Activated CD8-positive, alpha-beta memory T cell treated with anti-CD3 and anti-CD28 coated beads, Interleukin-2, amount 50 U/mL, for 48 hours (primary cell): Measurements from ENCODE around the gene EYA2.

Experiments used
- DNase-seq: peaks from one replicate; pipeline ENCODE4 v3.0.0-alpha.2; 2020

Gene EYA2

DNA sequence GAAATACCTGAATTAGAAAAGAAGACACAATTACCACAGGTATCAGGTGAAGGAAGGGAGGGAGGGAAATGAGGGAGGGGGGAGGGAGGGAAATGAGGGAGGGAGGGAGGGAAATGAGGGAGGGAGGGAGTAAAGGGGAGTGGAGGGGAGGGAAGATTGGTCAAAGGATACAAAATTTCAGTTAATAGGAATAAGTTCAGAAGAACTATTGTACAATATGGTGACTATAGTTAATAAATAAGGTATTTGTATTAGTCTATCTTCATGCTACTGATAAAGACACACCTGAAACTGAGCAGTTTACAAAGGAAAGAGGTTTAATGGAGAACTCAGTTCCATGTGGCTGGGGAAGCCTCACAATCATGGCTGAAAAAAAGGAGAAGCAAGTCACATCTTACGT lies 185.7 kb downstream of the EYA2 start:
- DNase-seq, result no peak

DNA sequence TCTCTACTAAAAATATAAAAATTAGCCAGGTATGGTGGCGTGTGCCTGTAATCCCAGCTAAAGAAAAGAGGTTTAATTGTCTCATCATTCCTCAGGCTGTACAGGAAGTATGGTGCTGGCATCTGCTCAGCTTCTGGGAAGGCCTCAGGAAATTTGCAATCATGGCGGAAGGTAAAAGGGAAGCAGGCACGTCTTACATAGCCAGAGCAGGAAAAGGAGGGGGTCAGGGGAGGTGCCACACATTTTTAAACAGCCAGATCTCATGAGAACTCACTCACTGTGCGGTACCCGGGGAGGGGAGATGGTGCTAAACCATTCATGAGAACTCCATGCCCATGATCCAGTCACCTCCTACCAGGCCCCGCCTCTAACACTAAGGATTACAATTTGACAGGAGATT lies 191.7 kb downstream of the EYA2 start:
- no peak for DNase-seq

DNA sequence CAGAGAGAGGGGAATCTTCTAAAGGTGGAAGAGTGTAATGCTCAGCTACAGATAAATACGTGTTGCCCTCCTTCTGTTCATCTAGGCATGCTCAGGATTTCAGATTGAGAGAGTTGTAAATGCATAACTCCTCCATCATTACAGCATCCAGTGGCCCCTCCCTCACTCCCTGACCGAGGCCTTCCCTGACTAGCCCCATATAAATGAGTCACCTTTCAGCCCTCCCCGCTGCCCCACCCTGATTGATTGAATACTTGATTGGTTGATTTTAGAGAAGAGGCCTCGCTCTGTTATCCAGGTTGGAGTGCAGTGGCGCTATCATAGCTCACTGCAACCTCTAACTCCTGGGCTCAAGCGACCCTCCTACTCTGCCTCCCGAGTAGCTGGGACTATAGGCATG lies 193.7 kb downstream of the EYA2 start:
- no peak for DNase-seq

DNA sequence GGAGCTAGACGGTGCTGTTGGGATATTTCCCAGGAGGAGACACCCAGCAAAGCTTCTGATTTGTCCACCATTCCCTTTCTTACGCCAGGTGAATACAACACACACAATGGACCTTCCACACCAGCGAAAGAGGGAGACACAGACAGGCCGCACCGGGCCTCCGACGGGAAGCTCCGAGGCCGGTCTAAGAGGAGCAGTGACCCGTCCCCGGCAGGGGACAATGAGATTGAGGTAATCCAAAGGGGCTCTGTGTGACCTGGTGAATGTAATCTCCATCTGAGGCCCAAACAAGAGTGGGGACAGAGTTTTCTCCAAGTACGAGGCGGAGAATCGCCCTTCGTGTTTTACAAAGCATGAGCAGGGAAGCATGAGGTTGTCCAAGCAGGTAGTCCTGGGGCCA lies 194.5 kb downstream of the EYA2 start:
- DNase-seq, result no peak

DNA sequence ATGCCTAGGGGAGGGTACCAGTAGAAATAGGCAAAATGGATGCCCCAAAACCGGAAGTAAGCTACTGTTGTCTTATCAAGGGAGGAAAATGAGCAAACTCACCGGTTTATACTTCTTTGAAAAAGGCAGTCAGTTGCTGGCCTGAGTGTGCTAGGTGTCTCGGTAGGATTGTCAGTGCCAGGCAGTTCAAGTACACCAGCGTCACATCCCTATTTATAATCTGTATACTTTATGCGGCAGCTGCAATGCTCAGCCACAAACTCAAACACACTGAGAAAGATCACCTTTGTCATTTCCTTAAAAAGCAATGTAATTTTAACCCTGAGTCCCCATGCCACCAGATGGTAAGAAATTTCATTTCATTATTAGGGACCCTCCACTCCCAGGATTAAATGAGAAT lies 196.2 kb downstream of the EYA2 start:
- DNase-seq, result no peak

DNA sequence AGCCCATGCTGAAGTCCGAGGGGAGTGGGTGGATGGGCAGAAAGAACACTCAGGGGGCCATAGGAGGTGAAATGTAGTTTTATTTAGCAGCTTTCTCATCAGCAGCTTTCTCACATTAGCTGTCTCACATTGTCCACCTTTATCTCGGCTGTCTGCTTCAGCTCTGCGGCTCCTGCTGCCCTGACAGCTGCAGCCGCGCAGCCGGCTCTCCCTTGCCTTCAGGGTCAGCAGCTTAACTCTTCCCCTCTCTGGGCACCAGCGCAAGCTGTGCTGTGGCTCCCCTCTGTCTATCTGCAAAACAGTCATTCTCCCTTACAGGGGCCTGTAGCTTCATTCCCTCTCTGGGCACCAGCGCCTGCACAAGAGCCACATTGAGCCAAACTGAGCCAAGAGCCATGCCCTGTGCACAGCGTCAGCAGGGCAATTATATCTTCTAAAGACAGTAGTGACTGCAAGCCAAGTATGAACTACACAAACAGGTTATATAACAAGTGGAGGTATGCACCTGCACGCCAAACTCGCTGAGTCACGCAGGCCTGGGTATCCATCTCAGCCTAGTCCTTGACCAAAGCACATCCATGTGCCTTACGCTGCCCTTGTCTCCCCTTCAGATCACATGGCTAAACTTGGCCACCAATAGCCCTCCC lies 198.8 kb downstream of the EYA2 start:
- DNase-seq, result no peak

DNA sequence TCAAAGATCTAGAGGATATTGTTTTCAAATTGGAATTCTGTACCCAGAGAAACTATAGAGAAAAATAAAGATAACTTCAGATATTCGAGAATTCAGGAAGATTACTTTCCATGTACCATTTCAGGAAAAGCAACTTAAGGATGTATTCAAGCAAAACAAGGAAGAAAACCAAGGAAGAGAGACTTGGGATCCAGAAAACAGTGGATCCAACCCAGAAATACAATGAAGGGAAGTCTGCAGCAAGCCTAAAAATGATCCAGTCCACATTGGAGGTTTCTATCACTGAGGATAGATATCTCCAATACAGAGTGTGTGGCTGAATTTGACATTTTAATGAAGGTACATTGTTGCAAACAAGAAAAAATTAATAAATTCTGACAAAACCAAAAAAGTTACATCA lies 201.0 kb downstream of the EYA2 start:
- DNase-seq, result no peak

DNA sequence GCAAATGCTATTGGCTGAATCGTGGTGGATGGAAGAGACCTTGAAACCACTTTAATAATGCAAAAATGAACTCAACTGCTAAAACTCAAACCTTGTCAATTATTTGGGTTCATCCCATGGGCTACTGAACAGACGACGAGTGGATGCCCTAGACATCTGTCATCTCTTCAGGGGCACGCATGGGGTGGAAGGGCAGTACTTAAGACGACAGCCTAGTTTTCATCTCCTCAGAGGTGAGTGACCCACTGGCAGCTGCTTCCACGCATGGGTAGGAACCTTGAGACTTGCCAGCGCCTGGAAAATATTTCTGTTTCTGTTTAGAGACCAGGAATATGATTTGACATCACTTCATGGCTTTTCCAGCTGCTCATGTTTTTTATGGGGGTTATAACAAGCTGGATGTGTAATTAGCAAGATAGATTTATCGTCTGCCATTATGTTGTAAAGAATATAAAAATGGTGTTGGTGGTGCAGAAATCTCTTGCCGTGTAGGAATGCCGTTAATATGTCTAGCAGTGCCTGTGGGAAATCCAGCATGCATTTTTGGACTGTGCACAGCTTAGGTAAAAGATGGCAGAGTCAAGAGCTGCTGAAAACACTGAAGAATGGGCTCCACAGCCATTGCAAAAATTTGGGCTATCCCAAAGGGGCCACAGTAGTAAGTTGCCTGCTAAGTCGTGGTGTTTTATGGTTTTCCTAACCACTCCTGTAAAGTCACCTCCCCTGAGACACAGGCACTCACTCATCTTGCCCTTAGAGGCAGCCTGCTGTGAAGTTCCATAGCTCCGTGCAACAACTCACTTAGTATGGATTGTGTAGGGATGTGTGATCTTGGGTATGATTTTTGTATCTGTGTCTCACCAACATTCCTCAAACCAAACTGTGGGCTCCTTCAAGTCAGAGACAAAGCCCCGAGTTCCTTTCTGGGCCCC lies 203.3 kb downstream of the EYA2 start:
- DNase-seq, result no peak

DNA sequence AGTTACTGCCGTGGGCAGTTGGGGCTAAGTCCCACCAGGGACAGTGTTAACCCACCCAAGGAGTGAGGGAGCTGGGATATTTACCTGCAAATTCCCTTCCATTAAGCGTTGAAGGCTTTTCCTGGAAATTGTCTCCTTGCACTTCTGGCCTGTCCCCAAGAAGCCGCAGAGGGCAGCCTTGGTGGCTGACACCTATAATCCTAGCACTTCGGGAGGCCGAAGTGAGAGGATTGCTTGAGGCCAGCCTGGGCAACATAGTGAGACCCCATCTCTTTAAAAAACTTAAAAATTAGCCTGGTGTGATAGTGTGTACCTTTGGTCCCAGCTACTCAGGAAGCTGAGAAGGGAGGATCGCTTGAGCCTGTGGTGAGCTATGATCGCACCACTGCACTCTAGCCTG lies 204.4 kb downstream of the EYA2 start:
- DNase-seq, result no peak

DNA sequence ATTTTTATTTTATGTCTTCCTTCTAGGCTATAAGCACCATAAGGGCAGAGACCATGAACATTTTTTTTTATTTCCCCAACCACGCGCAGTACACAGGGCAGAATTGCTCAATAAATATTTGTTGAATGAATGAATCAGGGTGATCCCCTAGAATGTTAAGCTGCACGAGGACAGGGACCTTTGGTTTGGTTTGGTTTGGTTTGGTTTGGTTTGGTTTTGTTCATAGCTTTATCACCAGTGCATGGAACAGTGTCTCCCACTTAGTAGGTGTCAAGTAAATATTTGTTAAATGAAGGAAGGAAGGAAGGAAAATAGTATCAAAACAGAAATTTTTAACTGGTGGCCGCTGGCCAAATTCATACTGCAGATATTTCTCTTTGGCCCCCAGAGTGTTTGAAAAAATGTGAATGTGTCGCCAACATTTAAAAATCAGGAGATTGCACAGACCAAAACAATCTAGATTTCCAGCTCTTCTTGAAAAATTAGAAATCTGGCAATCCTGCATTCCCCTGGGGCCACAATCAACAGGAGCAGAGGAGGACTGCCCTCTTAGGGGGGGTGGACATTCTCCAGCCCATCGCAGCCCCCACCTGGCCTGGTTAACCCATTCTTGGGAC lies 205.3 kb downstream of the EYA2 start:
- no peak for DNase-seq

DNA sequence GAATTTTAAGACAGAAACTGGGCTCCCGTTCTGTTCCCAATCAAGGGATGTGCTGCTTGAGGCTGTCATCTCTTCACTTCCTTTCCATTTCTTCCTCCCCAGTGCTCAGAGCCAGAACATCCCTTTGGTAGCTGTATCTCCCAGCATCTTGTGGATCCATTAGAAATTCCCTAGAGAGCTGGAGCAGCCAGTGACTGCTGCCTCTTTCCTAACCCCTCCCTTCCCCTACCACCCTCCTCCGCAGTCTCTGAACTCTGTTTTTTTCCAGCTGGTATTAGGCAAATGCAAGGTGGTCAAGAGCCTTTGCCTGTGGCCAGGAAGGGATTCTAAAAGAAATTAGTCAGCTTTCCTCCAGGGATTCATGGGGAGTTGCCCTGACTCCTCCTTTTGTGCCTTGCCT lies 208.0 kb downstream of the EYA2 start:
- DNase-seq, result no peak

DNA sequence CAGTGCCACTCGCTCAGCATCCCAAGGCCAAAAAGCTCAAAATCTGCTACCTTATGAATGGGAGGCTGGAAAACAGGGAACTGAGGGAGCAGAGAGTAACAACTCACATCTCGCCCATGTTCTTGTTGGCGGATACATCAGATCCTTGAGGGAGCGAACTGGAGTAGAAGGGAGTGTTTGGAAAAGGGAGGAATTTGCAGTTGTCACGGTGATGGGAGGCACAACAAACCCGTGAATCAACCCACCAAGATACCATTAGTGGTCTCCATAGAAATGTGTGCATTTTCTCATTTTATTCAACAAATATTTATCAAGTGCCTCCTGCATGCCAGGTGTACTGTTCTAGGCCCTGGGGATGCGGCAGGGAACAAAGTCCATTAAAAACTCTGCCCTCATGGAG lies 212.1 kb downstream of the EYA2 start:
- no peak for DNase-seq

DNA sequence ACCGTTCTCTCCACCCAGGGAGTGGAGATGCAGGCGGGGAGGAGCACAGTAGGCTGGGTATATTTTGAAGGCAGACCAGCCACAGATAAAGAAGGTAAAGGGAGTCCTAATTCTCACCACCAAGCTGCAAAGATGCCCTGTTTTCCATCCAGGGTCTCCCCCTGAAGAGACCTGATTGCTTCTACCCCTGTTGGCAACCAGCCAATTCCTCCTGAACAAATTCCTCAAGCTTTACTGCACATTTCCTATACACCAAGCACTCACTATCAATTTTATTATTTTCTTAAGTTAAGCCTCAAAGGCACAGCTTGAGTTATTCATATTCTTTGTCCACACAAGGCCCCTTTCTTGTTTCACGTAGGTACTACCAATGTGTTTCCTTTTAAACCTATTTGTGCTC lies 214.4 kb downstream of the EYA2 start:
- no peak for DNase-seq

DNA sequence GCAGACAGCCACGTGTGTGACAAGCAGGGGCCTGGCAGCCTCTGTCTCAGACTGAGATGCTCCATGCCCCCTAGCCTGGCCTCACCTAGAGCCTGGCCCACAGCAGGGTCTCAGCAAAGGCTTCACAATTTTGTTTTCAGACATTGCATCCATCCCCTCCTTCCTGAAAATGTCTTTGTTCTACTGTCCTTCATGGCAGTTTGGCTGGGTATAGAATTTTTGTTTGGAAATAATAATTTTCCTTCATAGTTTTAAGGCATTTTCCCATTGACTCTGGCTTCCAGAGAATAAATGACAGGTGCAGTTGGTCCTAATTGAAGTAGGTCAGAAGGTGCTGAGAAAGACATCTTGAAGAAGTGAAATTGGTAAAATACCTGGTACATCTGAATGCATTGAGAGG lies 216.2 kb downstream of the EYA2 start:
- DNase-seq, result no peak

DNA sequence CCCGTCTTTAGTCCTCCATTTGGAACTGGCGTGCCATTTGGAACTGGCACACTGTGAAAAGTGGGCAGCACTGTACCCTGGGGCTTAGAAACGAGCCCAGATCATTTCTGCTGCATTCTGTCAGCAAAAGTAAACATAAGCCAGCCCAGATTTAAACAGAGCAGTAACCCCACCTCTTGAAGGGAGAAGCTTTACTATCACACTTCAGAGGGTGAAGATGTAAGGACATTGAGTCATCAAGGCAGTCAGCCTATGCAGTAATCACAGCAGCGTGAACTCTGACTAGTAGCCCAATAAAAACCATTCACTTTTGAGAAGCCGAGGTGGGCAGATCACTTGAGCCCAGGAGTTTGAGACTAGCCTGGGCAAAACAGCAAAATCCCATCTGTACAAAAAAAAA lies 216.9 kb downstream of the EYA2 start:
- no peak for DNase-seq

DNA sequence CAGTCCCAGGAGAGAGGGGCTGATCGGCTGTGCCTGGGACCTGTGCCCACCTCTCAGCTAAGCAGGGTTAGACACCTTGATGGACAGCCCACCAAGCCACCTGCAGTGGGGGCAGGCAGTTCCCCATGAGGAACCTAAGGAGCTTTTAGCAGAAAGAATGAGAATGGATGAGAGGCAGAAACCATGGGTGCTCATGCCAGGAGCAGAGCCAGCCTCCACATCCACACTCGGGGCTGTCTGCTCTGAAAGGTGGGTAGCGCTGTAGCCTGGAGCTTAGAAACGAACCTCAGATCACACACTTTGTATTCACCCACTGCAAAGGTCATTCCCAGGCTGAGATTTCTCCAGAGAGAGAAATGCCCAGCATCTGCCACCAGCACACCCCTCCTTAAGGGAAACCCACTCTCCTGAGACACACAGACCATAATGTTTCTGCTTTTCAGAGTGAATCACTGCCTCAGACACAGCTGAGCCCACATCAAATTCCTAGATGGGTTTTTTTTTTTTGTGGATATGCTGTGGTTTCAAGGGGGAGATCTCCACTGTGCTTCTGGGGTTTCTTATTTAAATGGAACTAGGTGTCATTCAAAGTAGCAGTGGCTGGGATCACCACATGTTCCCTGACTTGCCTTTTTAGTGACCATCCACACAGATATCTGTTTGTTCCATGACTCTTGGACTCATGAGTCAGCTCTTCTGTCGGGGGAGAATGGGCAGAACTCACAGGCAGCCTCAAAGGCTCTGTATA lies 218.9 kb downstream of the EYA2 start:
- DNase-seq, result no peak

DNA sequence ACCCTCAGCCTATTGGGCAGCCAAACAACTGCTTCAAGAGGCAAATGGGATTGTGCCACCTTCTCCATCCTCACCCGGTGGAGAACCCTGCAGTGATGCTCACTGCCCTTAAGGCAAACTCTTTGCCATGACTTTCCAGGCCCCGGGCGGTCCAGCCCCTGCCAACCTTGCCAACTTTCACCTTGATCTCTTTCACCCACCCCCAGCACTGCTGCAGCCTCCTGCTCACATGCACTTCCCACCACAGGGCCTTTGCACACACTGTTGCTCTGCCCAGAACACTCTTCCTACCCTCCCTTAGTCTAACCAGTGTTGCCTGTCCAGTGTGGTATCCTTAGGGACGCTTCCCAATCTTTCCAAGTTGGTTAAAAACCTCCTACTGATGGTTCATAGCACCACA lies 221.1 kb downstream of the EYA2 start:
- DNase-seq, result no peak

DNA sequence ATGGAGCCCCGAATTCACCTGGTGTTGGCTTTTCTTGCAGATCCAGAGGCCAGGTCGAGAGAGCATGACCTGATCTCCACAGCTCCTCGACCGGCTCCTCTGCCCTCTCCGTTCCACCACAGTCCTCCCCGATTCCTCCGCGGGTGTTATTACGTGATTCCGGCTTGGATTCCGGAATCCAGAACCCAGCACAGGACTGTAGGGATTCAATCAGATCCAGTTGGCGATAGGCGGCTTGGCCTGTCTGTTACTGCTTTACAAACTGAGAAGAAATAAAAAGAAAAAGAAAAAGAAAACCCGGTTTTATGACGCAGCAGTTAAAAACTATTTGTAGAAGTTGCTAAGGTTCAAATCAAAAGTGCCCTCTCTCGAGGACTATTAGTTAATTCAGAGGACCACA lies 222.7 kb downstream of the EYA2 start:
- DNase-seq, result no peak

DNA sequence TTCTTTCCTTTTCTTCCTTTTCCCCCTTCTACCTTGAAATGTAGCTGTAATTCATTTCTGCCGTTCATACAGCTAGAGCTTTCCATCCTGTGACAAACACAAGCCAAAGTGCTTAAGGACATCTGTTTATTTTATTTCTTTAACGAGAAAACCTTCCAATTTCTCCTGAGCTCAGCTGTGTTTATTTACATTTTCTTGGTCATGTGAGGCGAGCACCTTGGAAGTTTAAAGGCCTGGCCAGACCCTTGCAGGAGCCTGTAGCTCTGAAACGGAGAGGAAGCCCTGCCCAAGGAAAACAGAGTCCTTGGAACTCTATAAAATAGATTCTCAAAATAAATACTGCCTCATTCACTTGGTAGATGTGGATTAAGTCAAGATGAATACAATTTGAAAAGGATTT lies 223.1 kb downstream of the EYA2 start:
- DNase-seq, result no peak

DNA sequence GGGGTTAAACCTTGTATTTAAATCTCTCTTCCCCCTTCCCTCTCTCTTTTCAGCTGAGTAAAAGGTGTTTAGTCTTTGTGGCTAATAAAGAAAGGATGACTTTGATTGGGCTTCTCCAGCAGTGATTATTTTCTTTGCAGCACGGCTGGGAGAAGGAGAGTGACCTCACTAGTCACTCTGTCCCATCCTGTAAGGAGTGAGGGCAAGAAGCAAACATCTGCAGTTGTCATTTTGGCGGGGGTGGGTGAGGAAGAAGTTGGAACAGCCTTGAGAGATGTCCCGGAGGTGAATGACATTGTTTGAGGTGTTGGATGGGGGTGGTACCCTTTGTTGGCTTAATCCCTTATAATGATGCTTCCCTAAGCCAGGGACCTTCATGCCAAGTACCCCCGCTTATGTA lies 223.6 kb downstream of the EYA2 start:
- no peak for DNase-seq

DNA sequence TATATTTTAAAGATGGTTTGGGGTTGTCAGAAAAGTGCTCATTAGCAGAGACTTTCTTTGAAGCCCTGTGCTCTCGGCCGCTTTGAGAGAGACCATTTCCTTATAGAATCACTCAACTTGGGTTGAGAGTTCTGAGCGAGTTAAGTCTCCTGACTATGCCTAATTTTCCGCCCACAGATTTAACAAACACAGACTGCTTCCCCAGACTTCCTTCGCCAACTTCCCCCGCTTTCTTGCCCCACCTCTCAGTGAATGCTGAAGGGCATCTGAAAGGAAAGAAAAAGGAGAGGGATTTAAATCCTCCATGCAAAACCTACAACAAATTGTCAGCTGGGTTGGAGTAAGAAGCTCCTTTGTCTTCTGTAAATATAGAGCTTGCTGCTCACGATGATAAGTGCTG lies 224.0 kb downstream of the EYA2 start:
- DNase-seq, result no peak

DNA sequence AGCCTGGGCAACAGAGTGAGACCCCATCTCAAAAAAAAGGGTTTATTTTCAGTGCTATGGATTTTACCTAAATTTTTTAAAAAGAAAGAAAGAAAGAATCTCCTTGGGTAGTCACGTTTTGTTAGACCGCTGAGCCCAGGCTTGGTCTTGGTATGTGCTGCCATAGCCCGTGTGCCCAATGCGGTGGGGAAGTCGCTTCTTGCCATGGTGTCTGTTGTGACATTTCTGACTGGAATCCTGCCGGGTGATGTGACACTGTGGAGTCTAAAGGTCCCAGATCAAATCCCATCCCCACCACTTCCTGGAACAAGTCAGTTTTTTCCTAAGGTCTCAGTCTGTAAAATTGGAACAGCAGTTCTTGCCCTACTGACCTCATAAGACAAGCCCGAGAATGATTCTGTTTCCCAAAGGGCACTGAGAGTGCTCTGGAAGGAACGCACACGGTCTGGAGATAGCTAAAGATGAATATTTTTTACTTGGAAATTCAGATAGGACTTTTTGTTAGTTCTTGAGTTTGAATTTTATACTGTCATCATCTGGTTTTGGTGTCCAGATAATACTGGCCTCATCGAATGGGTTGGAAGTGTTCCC lies 225.8 kb downstream of the EYA2 start:
- DNase-seq, result no peak

DNA sequence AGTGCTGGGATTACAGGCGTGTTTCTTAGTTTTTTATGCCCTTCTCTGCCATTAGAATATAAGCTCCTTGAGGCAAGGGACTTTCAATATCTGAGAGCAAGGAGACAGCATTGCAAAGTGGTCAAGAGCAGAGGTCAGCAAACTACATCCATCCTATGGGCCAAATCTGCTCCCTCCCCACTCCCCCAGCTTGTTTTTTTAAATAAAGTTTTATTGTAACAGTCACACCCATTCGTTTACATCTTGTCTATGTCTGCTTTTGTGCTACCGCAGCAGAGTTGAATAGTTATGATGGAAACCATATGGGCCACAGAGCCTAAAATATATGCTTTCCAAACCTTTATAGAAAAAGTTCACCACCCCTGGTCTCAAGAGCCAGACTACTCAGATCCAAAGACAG lies 227.9 kb downstream of the EYA2 start:
- no peak for DNase-seq
